HG03139 (cell line): Measurements from ENCODE around the gene SELENOM.

Experiments
- ATAC-seq: cut with Tn5 transposase; IDR thresholded peaks from one replicate; pipeline ENCODE4 v1.9.1; 2021; ENCODE audit not compliant: unreplicated experiment

Gene SELENOM

GRCh38 chr22:31107178-31107893 is at the start of gene SELENOM:
TSS of gene SELENOM (minus strand) at chr22:31107568. CDS start at chr22:31107505, 63 bp downstream.
- ATAC-seq = peak; percentile 76

GRCh38 chr22:31155422-31155821 is 48.1 kb upstream of the SELENOM start:
- no peak for ATAC-seq

GRCh38 chr22:31154975-31155374 is 47.6 kb upstream of the SELENOM start:
- no peak for ATAC-seq

- ATAC-seq = no peak
Measured at GRCh38 chr22:31153357-31153756, 46.0 kb upstream of the SELENOM start.

- ATAC-seq = no peak
Measured at GRCh38 chr22:31151872-31152271, 44.5 kb upstream of the SELENOM start.

GRCh38 chr22:31150615-31151014 is 43.2 kb upstream of the SELENOM start:
- no peak for ATAC-seq

GRCh38 chr22:31148953-31149627 is 41.7 kb upstream of the SELENOM start:
- no peak for ATAC-seq

GRCh38 chr22:31148488-31148887 is 41.1 kb upstream of the SELENOM start:
- ATAC-seq = no peak

GRCh38 chr22:31144223-31144622 is 36.9 kb upstream of the SELENOM start:
- ATAC-seq = no peak

GRCh38 chr22:31143537-31143936 is 36.2 kb upstream of the SELENOM start:
- no peak for ATAC-seq

GRCh38 chr22:31143038-31143437 is 35.7 kb upstream of the SELENOM start:
- ATAC-seq = no peak

- no peak for ATAC-seq
Measured at GRCh38 chr22:31142285-31142684, 34.9 kb upstream of the SELENOM start.

- ATAC-seq = no peak
Measured at GRCh38 chr22:31141551-31141950, 34.2 kb upstream of the SELENOM start.

GRCh38 chr22:31140746-31141145 is 33.4 kb upstream of the SELENOM start:
- ATAC-seq = no peak

- ATAC-seq = no peak
Measured at GRCh38 chr22:31139866-31140716, 32.7 kb upstream of the SELENOM start, which contains the start of gene PLA2G3. TSS of gene PLA2G3 (minus strand) at chr22:31140508. CDS start at chr22:31140354, 154 bp downstream.

GRCh38 chr22:31139066-31139465 is 31.7 kb upstream of the SELENOM start:
- ATAC-seq = no peak

GRCh38 chr22:31138126-31138525 is 30.8 kb upstream of the SELENOM start:
- ATAC-seq = no peak

GRCh38 chr22:31137721-31138120 is 30.4 kb upstream of the SELENOM start:
- ATAC-seq = no peak

- ATAC-seq = no peak
Measured at GRCh38 chr22:31136711-31137110, 29.3 kb upstream of the SELENOM start.

- ATAC-seq = no peak
Measured at GRCh38 chr22:31136155-31136554, 28.8 kb upstream of the SELENOM start.

- ATAC-seq = no peak
Measured at GRCh38 chr22:31135706-31136105, 28.3 kb upstream of the SELENOM start.

- ATAC-seq = no peak
Measured at GRCh38 chr22:31134688-31135087, 27.3 kb upstream of the SELENOM start.
